ENCODE data around the gene GFOD2.
A peak's percentile ranks its signal among the peaks of the same experiment; 100 is the strongest.

Gene GFOD2

GRCh38 chr16:67645397-67646121 lies 73.6 kb downstream of the GFOD2 start:
- Histone ChIP-seq H2AFZ (ENCODE audit: low read depth, low read length) (peak overlapping the region; percentile 28; the same call in 1 of the 2 replicates), H3K27ac (ENCODE audit: low read length) (peak overlapping the region; percentile 11; the same call in 1 of the 2 replicates), H3K36me3 (replicated peaks; ENCODE audit: low read depth, low read length) (peaks cover 10% of the 10 kb centered on the region), H3K27me3 (ENCODE audit: low read depth, low read length) (no peaks in the 10 kb centered on the region), H3K4me3 (ENCODE audit: low read length) (peak overlapping the region; percentile 79), H3K79me2 (ENCODE audit: low read length) (peaks cover 8% of the 10 kb centered on the region; the same call in 1 of the 2 replicates), H3K4me1 (ENCODE audit: low read length) (peaks cover 6% of the 10 kb centered on the region; the same call in 1 of the 2 replicates), H3K4me2 (ENCODE audit: low read length) (peak overlapping the region; percentile 99), H4K20me1 (ENCODE audit: insufficient read depth, low read length) (no peaks in the 10 kb centered on the region), H3K9me3 (ENCODE audit: insufficient read depth, low read length) (no peaks in the 10 kb centered on the region), H3K9ac (ENCODE audit: low read length) (peak overlapping the region; percentile 78)
- TF ChIP-seq EZH2phosphoT487 (IDR thresholded peaks at IDR 0.05; ENCODE audit: low read depth) (no peak), CTCF (IDR thresholded peaks at IDR 0.05; ENCODE audit: low read depth, low read length) (no peak)

DNA sequence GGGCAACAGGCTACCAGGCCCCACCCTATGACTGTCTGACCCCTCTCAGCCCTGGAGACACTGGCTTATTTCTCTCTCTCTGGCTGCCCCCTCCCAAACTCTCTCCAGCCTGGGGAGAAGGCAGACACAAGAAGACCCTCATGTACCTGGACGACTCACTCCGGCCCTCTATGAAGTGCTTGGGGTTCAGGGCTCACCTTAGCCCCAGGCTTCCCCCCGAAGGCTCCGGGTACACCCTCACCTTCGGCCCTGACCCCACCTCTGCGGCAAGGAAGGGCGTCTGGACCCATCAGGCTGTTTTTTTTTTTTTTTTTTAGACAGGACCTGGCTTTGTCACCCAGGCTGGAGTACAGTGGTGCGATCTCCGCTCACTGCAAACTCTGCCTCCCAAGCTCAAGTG lies 75.1 kb downstream of the GFOD2 start:
- H3K27ac ChIP-seq (ENCODE audit: low read length) = no peak overlapping the region
- no peaks in the 10 kb centered on the region for H4K20me1 ChIP-seq (ENCODE audit: insufficient read depth, low read length)
- peak overlapping the region; percentile 79 for H3K4me3 ChIP-seq (ENCODE audit: low read length)
- peak overlapping the region; percentile 78; the same call in 1 of the 2 replicates for H3K9ac ChIP-seq (ENCODE audit: low read length)
- peaks cover 6% of the 10 kb centered on the region; the same call in 1 of the 2 replicates for H3K4me1 ChIP-seq (ENCODE audit: low read length)
- H3K36me3 ChIP-seq (replicated peaks; ENCODE audit: low read depth, low read length) = peaks cover 4% of the 10 kb centered on the region
- H3K9me3 ChIP-seq (ENCODE audit: insufficient read depth, low read length) = no peaks in the 10 kb centered on the region
- peaks cover 8% of the 10 kb centered on the region; the same call in 1 of the 2 replicates for H3K79me2 ChIP-seq (ENCODE audit: low read length)
- H3K27me3 ChIP-seq (ENCODE audit: low read depth, low read length) = no peaks in the 10 kb centered on the region
- H2AFZ ChIP-seq (ENCODE audit: low read depth, low read length) = peak overlapping the region; percentile 28; the same call in 1 of the 2 replicates
- TF ChIP-seq CTCF (IDR thresholded peaks at IDR 0.05; ENCODE audit: low read depth, low read length) (no peak), EZH2phosphoT487 (IDR thresholded peaks at IDR 0.05; ENCODE audit: low read depth) (no peak)
- peak overlapping the region; percentile 99 for H3K4me2 ChIP-seq (ENCODE audit: low read length)

GRCh38 chr16:67641779-67642708 lies 77.1 kb downstream of the GFOD2 start:
- H3K9ac ChIP-seq (ENCODE audit: low read length) = no peak overlapping the region

More at GRCh38 chr16:67641779-67642708, 77.1 kb downstream of the GFOD2 start:
- peaks cover 8% of the 10 kb centered on the region; the same call in 1 of the 2 replicates for H3K79me2 ChIP-seq (ENCODE audit: low read length)
- peaks cover 18% of the 10 kb centered on the region for H3K36me3 ChIP-seq (replicated peaks; ENCODE audit: low read depth, low read length)
- H3K27me3 ChIP-seq (ENCODE audit: low read depth, low read length) = no peaks in the 10 kb centered on the region
- TF ChIP-seq CTCF (IDR thresholded peaks at IDR 0.05; ENCODE audit: low read depth, low read length) = no peak
- no peak for TF ChIP-seq EZH2phosphoT487 (IDR thresholded peaks at IDR 0.05; ENCODE audit: low read depth)
- H3K4me1 ChIP-seq (ENCODE audit: low read length) = peaks cover 6% of the 10 kb centered on the region; the same call in 1 of the 2 replicates
- H3K4me3 ChIP-seq (ENCODE audit: low read length) = no peak overlapping the region
- no peak overlapping the region for H3K4me2 ChIP-seq (ENCODE audit: low read length)
- no peak overlapping the region for H2AFZ ChIP-seq (ENCODE audit: low read depth, low read length)
- H4K20me1 ChIP-seq (ENCODE audit: insufficient read depth, low read length) = no peaks in the 10 kb centered on the region
- H3K9me3 ChIP-seq (ENCODE audit: insufficient read depth, low read length) = no peaks in the 10 kb centered on the region
- no peak overlapping the region for H3K27ac ChIP-seq (ENCODE audit: low read length)

Measured in OCI-LY3 (cell line).